ENCODE measurements around the gene BPIFB1.

The BPIFB1 gene

DNA sequence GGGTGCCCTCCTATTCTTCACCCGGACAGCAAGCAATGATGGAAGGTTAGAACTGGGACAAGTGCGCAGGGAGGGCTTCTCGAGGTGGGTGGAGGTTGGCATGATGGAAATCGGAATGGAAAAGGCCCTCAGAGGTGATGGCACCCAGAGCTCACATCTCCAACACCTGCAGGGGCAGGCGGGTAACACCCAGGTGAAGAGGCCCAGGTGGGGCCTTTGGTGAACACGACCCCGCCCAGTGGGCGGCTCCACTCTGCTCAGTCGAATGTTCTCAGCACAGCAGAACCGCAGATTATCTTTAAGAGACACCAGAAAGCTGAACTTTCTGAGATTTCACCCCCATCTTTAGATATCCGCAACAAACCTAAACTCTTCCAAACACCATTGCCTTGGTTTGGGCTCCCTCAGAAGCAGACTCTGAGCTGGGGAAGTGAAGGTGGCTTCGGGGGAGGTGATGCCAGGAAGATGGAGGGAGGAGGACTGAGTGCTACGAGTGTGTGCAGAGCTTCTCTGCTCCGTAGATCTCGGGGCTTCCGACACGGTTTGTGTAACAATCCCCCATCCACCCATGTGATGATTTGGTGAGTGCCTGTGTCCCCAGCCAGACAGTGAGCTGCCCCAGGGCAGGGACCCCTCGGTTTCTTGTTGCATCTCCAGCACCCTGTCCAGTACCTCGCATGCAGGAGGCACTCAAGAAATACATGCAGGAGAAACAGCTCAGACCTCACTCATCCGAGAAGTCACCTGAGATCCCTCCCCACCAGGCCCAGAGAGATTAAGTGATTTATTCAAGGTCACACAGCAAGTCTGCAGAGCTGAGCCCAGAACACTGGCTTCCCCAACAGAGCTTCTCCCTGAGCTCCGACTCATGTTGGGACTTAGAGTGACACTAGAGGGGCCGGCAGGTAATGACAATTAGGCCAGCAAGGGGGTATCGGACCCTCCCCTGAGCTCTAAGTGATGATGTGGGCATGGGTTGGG is 45.4 kb downstream of the BPIFB1 start:
- DNase-seq (ENCODE audit: low read depth): no peak
- no peak overlapping the region for H3K4me3 ChIP-seq (ENCODE audit: low read length)
- no peak for TF ChIP-seq CTCF (conservative IDR thresholded peaks at IDR 0.05; ENCODE audit: low read length)

GRCh38 chr20:33332905-33333456 is 50.0 kb downstream of the BPIFB1 start:
- no peak for DNase-seq (ENCODE audit: low read depth)
- TF ChIP-seq CTCF (conservative IDR thresholded peaks at IDR 0.05; ENCODE audit: low read length): no peak
- no peak overlapping the region for H3K4me3 ChIP-seq (ENCODE audit: low read length)

DNA sequence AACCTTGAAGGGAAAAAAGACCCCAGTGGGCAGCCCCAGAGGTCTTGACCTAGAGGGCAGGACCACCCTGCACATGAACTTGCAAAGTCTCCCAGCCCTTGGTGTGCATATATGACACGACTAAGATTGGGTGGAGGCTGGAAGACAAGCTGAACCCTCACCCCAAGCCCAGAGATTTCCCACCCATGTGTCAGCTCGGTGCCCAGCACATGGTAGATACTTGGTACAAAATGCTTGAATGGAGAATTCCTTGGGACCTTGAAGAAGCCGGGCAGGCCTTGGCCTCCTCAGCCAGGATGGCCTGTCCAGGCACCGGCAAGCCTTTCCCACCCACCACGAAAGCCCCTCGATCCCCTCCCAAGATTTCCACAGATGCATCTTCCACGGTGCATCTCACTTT is 50.6 kb downstream of the BPIFB1 start:
- no peak for DNase-seq (ENCODE audit: low read depth)
- no peak overlapping the region for H3K4me3 ChIP-seq (ENCODE audit: low read length)
- TF ChIP-seq CTCF (conservative IDR thresholded peaks at IDR 0.05; ENCODE audit: low read length): no peak

DNA sequence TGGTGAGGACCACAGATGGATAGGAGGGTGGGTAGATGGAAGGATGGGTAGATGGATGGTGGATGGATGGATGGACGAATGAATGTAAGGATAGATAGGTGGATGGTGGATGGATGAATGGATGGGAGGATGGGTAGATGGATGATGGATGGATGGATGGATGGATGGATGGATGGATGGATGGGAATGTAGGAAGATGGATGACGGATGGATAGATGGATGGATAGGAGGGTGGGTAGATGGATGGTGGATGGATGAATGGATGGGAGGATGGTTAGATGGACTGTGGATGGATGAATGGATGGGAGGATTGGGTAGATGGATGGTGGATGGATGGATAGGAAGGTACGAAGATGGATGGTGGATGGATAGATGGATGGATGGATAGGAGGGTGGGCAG is 51.1 kb downstream of the BPIFB1 start:
- no peak for TF ChIP-seq CTCF (conservative IDR thresholded peaks at IDR 0.05; ENCODE audit: low read length)
- no peak overlapping the region for H3K4me3 ChIP-seq (ENCODE audit: low read length)

GRCh38 chr20:33336375-33336774 is 53.4 kb downstream of the BPIFB1 start:
- DNase-seq (ENCODE audit: low read depth): no peak
- H3K4me3 ChIP-seq (ENCODE audit: low read length): no peak overlapping the region

More for the DNA sequence above, 51.1 kb downstream of the BPIFB1 start:
- no peak for DNase-seq (ENCODE audit: low read depth)

GRCh38 chr20:33337119-33337518 is 54.1 kb downstream of the BPIFB1 start:
- H3K4me3 ChIP-seq (ENCODE audit: low read length): no peak overlapping the region

More at GRCh38 chr20:33336375-33336774, 53.4 kb downstream of the BPIFB1 start:
- no peak for TF ChIP-seq CTCF (conservative IDR thresholded peaks at IDR 0.05; ENCODE audit: low read length)

More at GRCh38 chr20:33337119-33337518, 54.1 kb downstream of the BPIFB1 start:
- DNase-seq (ENCODE audit: low read depth): no peak
- TF ChIP-seq CTCF (conservative IDR thresholded peaks at IDR 0.05; ENCODE audit: low read length): no peak

All from AG10803 (cell line).